ENCODE data around the gene LBR. TPM values are rescaled to one million over a fixed set of nuclear protein-coding genes. Genes with fewer than 3 reads are reported as not detected.

Gene LBR
- total and polyA plus RNA-seq, 2 of the 4 experiments (the other 2 are of a cell fraction) = 21.3 to 24.9 TPM

DNA sequence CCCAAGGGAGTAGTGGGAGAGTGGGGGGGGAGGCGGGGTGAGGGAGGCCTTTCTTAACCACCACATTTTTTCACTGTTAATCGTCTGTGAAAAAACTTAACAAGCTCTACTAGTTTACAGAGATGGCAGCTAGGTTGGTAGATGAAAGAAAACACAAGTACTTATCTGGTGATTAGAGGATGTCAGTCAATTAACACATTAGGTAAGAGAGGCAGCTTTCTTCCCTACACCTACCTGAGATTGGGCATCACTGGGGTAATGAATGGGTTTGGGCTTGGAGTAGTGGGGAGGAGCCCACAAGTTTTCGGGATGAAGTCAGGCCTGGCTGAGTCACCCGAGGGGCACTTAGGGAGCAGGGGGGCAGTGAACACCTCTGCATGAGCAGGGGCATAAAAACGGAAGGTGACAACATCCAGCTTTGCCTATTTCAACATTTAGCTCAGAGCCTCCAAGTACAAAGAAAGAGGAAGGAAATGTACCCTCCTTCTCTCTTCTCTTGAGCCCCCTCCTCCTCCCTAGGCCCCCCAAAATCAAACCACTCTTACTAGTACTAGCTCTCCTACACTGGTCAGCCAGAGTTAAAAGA is 2.5 kb downstream of the LBR start:
- TF ChIP-seq RCOR1 (IDR thresholded peaks at IDR 0.05; ENCODE audit: insufficient replicate concordance, low read length) (no peak), CEBPB (IDR thresholded peaks at IDR 0.05; ENCODE audit: low read depth, low read length) (no peak), MXI1 (IDR thresholded peaks at IDR 0.05; ENCODE audit: borderline replicate concordance, low read depth, low read length) (no peak), CHD1 (IDR thresholded peaks at IDR 0.05; ENCODE audit: low read depth, low read length) (no peak), MAFK (IDR thresholded peaks at IDR 0.05; ENCODE audit: low read depth, low read length) (no peak), FOS (IDR thresholded peaks at IDR 0.05; ENCODE audit: low read depth, low read length) (0 out of 2 replicates have a peak, but pooled peaks have one; percentile 43), MAZ (IDR thresholded peaks at IDR 0.05; ENCODE audit: borderline replicate concordance, low read depth, low read length) (peak; percentile 44; the same call in 1 of the 2 replicates)
- TF ChIP-seq, protein P1, sequence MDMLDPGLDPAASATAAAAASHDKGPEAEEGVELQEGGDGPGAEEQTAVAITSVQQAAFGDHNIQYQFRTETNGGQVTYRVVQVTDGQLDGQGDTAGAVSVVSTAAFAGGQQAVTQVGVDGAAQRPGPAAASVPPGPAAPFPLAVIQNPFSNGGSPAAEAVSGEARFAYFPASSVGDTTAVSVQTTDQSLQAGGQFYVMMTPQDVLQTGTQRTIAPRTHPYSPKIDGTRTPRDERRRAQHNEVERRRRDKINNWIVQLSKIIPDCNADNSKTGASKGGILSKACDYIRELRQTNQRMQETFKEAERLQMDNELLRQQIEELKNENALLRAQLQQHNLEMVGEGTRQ (IDR thresholded peaks at IDR 0.05; ENCODE audit: low read depth, low read length) = no peak
- Histone ChIP-seq H3K27ac (ENCODE audit: insufficient read depth, low read length) (no peak overlapping the region), H4K20me1 (ENCODE audit: insufficient read depth, low read length) (peaks cover 31% of the 10 kb centered on the region; the same call in 1 of the 2 replicates), H3K18ac (ENCODE audit: low read depth, low read length) (peak overlapping the region; percentile 16; the same call in 1 of the 2 replicates), H3K27me3 (ENCODE audit: control insufficient read depth, insufficient read depth, low read length) (no peaks in the 10 kb centered on the region), H4K91ac (ENCODE audit: insufficient read depth, low read depth, low read length) (peak overlapping the region; percentile 29; the same call in 1 of the 2 replicates), H4K5ac (ENCODE audit: low read depth, low read length) (peak overlapping the region; percentile 50), H3K14ac (replicated peaks; ENCODE audit: low read depth, low read length) (peak overlapping the region; percentile 59; the same call in 1 of the 2 replicates), H2BK5ac (ENCODE audit: low read depth, low read length, poor library complexity, severe bottlenecking) (peak overlapping the region; percentile 72), H3K4ac (ENCODE audit: low read depth, low read length) (peak overlapping the region; percentile 78), H3K79me1 (ENCODE audit: low read depth in 1 of 2, low read length in 2 of 2) (peaks cover 18 to 49% of the 10 kb centered on the region in 2 experiments), H2BK15ac (ENCODE audit: low read depth, low read length) (peak overlapping the region; percentile 79; the same call in 1 of the 3 replicates), H3K9me1 (ENCODE audit: insufficient read depth, low read length) (peaks cover 12% of the 10 kb centered on the region), H3K9me3 (ENCODE audit: control insufficient read depth, insufficient read depth, low read length) (no peaks in the 10 kb centered on the region), H3K4me2 (ENCODE audit: low read depth, low read length) (peak overlapping the region; percentile 80), H4K8ac (ENCODE audit: low read depth in 2 of 2, low read length in 2 of 2) (peak overlapping the region in 1 of 2 experiments; percentile 39; a peak in 2 of 4 replicates), H3K4me1 (ENCODE audit: control insufficient read depth, insufficient read depth, low read length) (peaks cover 16% of the 10 kb centered on the region), H2BK120ac (ENCODE audit: low read depth, low read length) (peak overlapping the region; percentile 66), H3K56ac (ENCODE audit: extremely low read depth, insufficient read depth, low read length) (no peak overlapping the region), H2AFZ (replicated peaks; ENCODE audit: low read length, poor library complexity) (peak overlapping the region; percentile 58), H3K4me3 (ENCODE audit: insufficient read depth, low read depth, low read length) (no peak overlapping the region), H2BK20ac (ENCODE audit: low read depth, low read length) (0 out of 2 replicates have a peak overlapping the region, but pooled peaks have one; percentile 34), H2AK5ac (ENCODE audit: low read depth, low read length) (peak overlapping the region; percentile 72; the same call in 1 of the 2 replicates), H3K36me3 (ENCODE audit: control insufficient read depth, insufficient read depth, low read length) (no peaks in the 10 kb centered on the region), H3K23ac (ENCODE audit: low read depth, low read length) (peak overlapping the region; percentile 86; the same call in 1 of the 2 replicates), H3K9ac (ENCODE audit: low read depth, low read length) (no peak overlapping the region), H2AK9ac (replicated peaks; ENCODE audit: low read depth, low read length, poor library complexity) (peak overlapping the region; percentile 47)
- in situ Hi-C loops (cut with MboI; ENCODE audit: low sequenced_read_pairs) = no loop called here
- ATAC-seq (ENCODE audit: low read depth) = no peak
- POLR2A ChIA-PET (ENCODE audit: unreplicated experiment) = no interaction called here
- intact Hi-C loops (cut with micrococcal nuclease) = no loop called here
- no TSS peak for BruUV-seq (replicated peaks)
- DNase-seq = peak; percentile 48
- no CpG with 5 or more reads among the region's 5 CpGs for WGBS, 2 experiments (ENCODE audit: extremely low coverage in 2 of 2, insufficient read length in 1 of 2)
- dilution Hi-C loops (cut with HindIII; ENCODE audit: low sequenced_read_pairs, unreplicated experiment) = no loop called here
- CTCF ChIA-PET = interaction anchor here (0.6 to 1.4 kb wide), 2 partner anchors 10 to 700 kb away, joined by 3 to 4 read pairs; no protein-coding TSS in a partner anchor

Data from IMR-90 (cell line).